HG03571 (cell line): Measurements from ENCODE around the gene SYNGR4.
"Not testable (repeated sequence)": the region's sequence is repeated elsewhere in the genome, so short reads cannot be mapped to it uniquely, and the experiment has no call there.

Experiments
- ATAC-seq: cut with Tn5 transposase; IDR thresholded peaks from one replicate; pipeline ENCODE4 v1.9.1; 2021; ENCODE audit not compliant: unreplicated experiment

Gene SYNGR4, protein sequence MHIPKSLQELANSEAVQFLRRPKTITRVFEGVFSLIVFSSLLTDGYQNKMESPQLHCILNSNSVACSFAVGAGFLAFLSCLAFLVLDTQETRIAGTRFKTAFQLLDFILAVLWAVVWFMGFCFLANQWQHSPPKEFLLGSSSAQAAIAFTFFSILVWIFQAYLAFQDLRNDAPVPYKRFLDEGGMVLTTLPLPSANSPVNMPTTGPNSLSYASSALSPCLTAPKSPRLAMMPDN

GRCh38 chr19:48363810-48364597, at the start of gene SYNGR4, which contains the start of gene TMEM143:
Gene SYNGR4, plus strand, starts transcription at chr19:48364367. Its CDS starts 1,476 bp downstream, at chr19:48365843.
Gene TMEM143, minus strand, starts transcription at chr19:48363940. Its CDS starts 20 bp downstream, at chr19:48363920.
- peak; percentile 71 for ATAC-seq

GRCh38 chr19:48315712-48316111, 48.5 kb upstream of the SYNGR4 start:
- no peak for ATAC-seq

- ATAC-seq = not testable (repeated sequence)
These were observed 46.5 kb upstream of the SYNGR4 start for GRCh38 chr19:48317708-48317960.

GRCh38 chr19:48318286-48318987, 45.7 kb upstream of the SYNGR4 start:
- ATAC-seq = no peak

GRCh38 chr19:48319647-48320541, 44.3 kb upstream of the SYNGR4 start:
- ATAC-seq = no peak

DNA sequence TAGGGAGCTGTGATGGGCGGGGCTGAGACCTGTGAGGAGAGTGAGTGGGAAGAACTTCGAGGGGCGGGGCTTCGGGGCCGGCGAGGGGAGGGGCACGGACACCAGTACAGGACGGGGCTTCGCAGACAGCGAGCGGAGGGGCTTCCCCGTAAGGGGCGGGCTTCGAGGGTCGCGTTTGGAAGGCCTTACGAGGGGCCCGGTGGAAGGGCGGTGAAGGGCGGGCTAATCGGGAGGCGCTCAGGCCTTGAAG, 42.9 kb upstream of the SYNGR4 start:
- ATAC-seq = peak; percentile 42

DNA sequence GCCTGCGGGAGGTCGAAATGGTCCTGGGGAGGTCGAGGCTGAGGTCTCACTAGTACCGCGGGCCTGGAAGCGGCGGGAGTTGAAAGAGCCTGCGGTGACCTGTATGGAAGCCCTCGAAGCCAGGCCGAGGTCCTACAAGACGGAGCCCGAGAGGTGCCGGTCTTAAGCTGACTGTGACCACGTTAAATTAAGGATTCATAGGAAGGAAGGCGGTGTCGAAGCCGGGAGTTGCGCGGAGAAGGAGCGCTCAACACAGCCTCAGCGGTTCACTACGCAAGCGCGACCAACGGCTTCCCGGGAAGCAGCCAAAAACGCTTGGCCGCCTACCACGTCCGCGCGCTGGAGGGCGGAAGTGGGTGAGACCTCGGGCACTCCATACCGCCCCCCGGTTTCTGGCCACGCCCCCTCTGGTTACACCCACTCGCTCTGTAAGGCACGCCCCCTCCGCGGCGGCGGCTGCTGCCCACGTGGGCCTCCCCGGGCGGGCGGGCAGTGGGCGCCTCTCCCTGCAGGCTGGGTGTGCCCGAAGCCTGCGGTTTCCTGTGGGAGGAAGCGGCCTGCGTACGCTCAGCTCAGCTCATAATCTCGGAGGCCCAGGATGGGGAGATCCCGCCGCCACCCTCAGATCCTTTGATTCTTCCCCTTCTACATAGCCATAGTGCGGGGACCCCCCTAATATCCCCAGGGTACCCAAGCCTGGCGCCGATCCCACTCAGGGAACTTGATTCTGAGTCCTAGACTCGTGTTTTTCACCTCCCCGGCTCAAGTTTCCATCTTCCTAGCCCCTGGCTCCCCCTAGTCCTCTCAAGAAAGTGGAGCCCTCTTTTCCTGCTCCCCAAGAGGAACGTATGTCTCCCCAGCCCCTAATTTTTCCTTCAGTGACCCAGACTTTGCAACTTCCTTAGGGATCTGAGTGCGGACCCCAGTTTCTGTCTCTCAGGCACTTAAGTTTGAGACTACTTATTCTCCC, 42.3 kb upstream of the SYNGR4 start:
- ATAC-seq = peak; percentile 63

GRCh38 chr19:48325265-48325910, 38.8 kb upstream of the SYNGR4 start, which contains the start of gene EMP3:
Gene EMP3, plus strand, starts transcription at chr19:48325552. Its CDS starts 1,293 bp downstream, at chr19:48326845.
- ATAC-seq = no peak

- ATAC-seq = no peak
These were observed 34.8 kb upstream of the SYNGR4 start for GRCh38 chr19:48329167-48329891.

DNA sequence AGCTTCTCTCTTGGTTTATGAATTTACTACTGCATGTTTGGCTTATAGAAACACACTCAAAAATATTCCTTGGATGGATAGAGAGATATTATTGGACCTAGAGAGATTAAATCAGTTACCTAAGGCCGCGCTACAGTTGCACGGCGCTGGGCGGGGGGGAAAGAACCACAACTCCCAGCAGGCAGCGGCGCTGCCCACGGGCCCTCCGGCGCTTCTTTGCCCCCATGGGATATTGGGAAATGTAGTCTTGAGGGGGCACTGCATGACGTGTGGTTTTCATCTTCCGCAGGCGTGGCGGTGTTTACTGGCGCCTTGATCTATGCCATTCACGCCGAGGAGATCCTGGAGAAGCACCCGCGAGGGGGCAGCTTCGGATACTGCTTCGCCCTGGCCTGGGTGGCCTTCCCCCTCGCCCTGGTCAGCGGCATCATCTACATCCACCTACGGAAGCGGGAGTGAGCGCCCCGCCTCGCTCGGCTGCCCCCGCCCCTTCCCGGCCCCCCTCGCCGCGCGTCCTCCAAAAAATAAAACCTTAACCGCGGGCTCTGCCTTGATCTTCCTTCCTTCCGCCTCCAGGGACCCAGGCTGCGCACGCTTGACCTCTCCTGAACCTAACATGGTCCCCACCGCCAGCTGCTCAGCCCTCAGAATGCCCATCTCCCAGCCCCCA, 34.0 kb upstream of the SYNGR4 start:
- ATAC-seq = no peak

DNA sequence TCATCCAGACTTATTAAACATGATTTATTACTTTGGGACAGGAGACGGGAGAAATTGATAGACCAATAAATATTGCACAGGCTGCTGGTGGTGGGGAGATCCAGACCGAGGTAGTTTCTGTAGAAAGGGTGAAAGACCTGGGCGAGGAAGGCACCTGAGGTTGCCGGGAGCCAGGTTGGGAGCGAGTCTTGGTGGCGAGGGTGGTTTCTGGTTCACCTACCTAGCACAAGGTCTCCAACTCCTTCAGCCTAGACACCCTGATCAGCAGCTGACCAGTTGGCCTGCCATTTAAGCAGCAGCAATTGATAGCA, 31.9 kb upstream of the SYNGR4 start:
- ATAC-seq = no peak

DNA sequence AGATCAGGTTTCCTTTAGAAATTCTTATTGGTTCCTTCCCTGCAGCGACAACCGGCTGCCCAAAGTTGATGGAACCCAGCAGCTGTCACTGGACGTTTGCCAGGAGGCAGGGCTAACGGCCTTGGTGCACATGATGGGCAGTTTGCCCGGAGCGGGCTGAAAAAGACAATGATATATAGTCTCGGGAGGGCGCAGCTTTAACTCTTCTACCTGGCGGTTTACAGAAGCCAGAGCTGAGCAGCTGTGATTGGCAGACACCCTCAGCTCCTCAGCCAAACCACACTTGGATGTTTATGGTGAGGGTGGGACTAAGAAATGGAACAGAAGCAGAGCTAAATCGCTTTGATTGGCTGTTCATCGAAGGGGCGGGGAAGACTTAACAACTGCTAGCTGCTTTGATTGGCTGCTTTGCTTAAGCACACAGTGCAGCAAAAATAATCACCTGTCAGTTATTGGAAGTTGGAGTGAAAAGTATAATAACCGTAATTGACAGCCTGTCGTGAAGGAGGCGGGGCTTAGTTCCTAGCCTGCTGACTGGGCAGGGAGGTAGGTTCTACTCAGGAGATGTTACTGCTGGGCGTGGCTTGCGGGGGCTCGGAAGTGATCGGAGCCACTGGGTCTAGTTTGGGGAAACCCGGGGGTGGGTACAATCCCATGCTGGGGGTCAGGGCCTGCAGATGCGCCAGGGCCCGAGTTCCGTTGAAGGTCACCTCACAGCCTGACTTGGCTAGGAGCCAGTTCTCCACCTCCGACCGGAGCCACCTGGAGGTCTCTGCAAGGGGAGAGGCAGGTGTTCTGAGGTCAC, 31.3 kb upstream of the SYNGR4 start:
- ATAC-seq = peak; percentile 49

DNA sequence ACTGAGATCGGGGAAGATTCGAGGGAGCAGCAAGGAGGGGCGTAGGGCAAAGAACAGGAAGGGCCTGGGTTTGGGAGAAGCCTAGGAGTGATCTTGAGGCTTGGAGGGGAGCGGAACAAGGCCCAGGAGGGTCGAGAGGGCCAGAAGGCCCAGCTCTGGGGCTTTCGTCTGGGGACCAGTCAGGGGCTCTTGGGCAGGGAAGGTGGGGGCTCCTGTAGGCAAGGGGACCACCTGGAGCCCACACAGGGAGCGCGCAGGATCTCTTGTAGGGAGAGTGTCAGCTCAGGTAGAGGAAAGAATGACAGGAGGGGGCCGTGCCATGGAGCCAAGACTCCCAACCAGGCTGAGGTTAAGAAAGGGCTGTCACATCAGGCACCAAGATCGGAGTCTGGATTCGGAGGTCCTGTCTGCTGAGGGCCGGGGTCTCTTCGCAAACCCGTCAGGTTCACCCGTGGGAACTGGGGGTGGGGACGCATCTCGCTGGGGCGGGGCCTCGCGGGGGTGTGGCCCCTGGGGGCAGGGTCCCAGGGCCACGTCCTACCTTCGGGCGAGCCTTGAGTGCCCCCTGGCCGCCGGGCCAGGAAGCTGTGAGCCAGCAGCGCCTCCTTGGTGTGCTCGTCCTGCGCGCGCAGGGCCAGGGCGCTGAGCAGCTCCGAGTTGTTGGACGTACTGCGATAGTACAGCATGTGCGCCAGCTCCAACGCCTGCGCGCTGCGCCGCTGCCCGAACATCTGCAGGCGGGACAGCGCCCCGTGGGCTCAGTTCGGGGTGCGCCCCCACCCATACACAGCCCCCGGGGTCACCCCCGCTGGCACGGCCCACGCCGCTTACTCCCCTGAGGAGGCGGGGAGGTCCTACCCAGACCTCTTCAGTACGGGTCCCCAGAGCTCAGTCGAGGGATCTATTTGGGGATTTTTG, 30.4 kb upstream of the SYNGR4 start:
- ATAC-seq = peak; percentile 50

DNA sequence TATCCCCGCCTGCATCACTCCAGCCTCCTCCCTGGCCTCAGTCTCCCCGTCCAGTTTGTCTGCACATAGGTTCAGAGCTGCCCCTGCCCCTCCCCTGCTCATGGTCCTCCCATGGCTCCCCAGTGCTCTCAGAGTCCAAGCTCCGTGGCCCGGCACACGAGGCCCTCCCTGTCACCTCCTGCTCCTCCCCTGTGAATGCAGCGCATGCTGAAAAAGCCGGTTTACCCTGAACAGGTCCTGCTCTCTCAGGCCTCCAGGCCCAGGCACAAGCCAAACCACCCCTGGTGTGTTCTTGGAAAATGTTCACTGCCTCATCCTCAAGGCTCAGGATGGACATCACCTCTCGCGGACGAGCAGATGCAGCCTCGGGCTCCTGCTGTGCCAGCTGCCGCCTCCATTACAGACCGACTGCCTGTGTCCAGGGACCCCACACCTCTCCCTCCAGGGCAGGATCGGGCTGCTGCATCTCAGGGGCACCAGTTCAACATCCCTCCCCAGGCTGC, 25.9 kb upstream of the SYNGR4 start:
- ATAC-seq = no peak

- ATAC-seq = no peak
These were observed 25.2 kb upstream of the SYNGR4 start for GRCh38 chr19:48338802-48339503.

DNA sequence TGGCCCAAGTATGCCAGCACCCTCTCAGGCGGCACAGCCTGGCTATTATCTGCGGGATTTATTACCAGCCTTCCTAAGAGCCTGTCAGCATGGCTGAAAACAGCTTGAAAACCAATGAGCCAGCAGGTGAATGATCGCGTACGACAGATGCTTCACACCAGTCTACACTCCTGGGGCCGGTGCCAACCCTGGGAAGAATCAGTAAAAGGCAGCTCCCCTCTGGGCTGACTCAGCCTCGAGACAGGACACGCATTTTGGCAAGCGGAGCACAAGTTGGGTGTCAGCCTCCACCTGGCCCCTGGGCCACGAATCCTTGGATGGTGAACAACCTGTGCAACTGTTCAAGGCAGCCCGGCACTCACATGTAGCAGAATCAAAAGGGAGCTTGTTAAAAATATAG, 23.2 kb upstream of the SYNGR4 start:
- ATAC-seq = no peak
